ENCODE measurements around the gene FNIP1. TPM values are rescaled to one million over a fixed set of nuclear protein-coding genes. Genes with fewer than 3 reads are reported as not detected.
"Not testable (repeated sequence)": the region's sequence is repeated elsewhere in the genome, so short reads cannot be mapped to it uniquely, and the experiment has no call there.

The FNIP1 gene
- total RNA-seq, 2 experiments from 2014 or later: 24.8 to 26.1 TPM

- H3K27me3 Mint-ChIP-seq: no peaks in the 10 kb centered on the region
- no peak overlapping the region for H3K27ac Mint-ChIP-seq
- peaks cover 15% of the 10 kb centered on the region for H3K4me1 Mint-ChIP-seq
- peaks cover 29% of the 10 kb centered on the region for H3K36me3 Mint-ChIP-seq (ENCODE audit: low read depth)
- ChIA-PET CTCF (no interaction called here), POLR2A (no interaction called here)
- no peak overlapping the region for H3K4me3 Mint-ChIP-seq
- DNase-seq: no peak
- H3K9me3 Mint-ChIP-seq: no peaks in the 10 kb centered on the region
Observed at GRCh38 chr5:131783357-131783756, 13.5 kb downstream of the FNIP1 start.

DNA sequence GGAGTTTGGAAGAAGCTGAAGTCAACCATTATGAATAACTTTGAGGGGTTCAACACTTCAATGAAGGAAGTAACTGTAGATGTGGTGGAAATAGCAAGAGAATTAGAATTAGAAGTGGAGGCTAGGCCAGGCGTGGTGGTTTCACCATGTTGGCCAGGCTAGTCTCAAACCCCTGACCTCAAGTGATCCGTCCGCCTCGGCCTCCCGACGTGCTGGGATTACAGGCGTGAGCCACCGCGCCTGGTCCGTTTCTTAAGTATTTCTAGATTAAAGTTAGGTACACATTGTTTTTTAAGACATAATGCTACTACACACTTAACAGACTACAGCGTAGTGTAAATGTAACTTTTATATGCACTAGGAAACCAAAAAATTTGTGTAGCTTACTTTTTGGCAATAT lies 14.1 kb downstream of the FNIP1 start:
- Mint-ChIP-seq H3K27me3 (no peaks in the 10 kb centered on the region), H3K4me1 (peaks cover 11% of the 10 kb centered on the region), H3K36me3 (ENCODE audit: low read depth) (peaks cover 29% of the 10 kb centered on the region), H3K9me3 (no peaks in the 10 kb centered on the region), H3K27ac (no peak overlapping the region), H3K4me3 (no peak overlapping the region)
- ChIA-PET POLR2A (no interaction called here), CTCF (no interaction called here)
- DNase-seq: no peak

DNA sequence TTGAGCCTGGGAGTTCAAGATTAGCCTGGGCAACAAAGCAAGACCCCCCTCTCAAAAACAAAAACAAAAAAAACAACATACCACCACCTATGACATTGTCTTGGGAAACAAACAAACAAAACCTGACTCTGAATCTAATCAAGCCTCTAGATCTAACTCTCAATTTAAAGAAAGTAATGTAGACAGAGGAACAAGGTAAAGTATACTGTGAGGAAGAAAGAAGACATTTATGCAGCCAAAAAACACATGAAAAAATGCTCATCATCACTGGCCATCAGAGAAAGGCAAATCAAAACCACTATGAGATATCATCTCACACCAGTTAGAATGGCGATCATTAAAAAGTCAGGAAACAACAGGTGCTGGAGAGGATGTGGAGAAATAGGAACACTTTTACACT lies 18.7 kb downstream of the FNIP1 start:
- POLR2A ChIA-PET, CTCF ChIA-PET, DNase-seq, H3K4me3 Mint-ChIP-seq, H3K9me3 Mint-ChIP-seq, H3K27me3 Mint-ChIP-seq, H3K4me1 Mint-ChIP-seq, H3K27ac Mint-ChIP-seq: not testable (repeated sequence)
- peaks cover 28% of the 10 kb centered on the region for H3K36me3 Mint-ChIP-seq (ENCODE audit: low read depth)

- ChIA-PET CTCF (no interaction called here), POLR2A (no interaction called here)
- H3K27me3 Mint-ChIP-seq: no peaks in the 10 kb centered on the region
- no peaks in the 10 kb centered on the region for H3K9me3 Mint-ChIP-seq
- peaks cover 4% of the 10 kb centered on the region for H3K4me1 Mint-ChIP-seq
- H3K4me3 Mint-ChIP-seq: no peak overlapping the region
- DNase-seq: no peak
- H3K27ac Mint-ChIP-seq: no peak overlapping the region
- H3K36me3 Mint-ChIP-seq (ENCODE audit: low read depth): peaks cover 13% of the 10 kb centered on the region
Observed at GRCh38 chr5:131776450-131776849, 20.4 kb downstream of the FNIP1 start.

- Mint-ChIP-seq H3K4me1 (no peaks in the 10 kb centered on the region), H3K9me3 (no peaks in the 10 kb centered on the region), H3K4me3 (no peak overlapping the region), H3K36me3 (ENCODE audit: low read depth) (peaks cover 6% of the 10 kb centered on the region), H3K27me3 (no peaks in the 10 kb centered on the region), H3K27ac (no peak overlapping the region)
- CTCF ChIA-PET: interaction anchor here (0.6 to 1.3 kb wide), 2 partner anchors 14 to 222 kb away, joined by 3 read pairs; no protein-coding TSS in a partner anchor
- POLR2A ChIA-PET: no interaction called here
- DNase-seq: no peak
Observed at GRCh38 chr5:131774652-131775367, 22.0 kb downstream of the FNIP1 start.

- Mint-ChIP-seq H3K27ac (no peak overlapping the region), H3K4me1 (no peaks in the 10 kb centered on the region), H3K4me3 (no peak overlapping the region), H3K9me3 (no peaks in the 10 kb centered on the region), H3K36me3 (ENCODE audit: low read depth) (peaks cover 4% of the 10 kb centered on the region), H3K27me3 (no peaks in the 10 kb centered on the region)
- DNase-seq: no peak
- CTCF ChIA-PET: no interaction called here
- POLR2A ChIA-PET: no interaction called here
Observed at GRCh38 chr5:131773805-131774204, 23.0 kb downstream of the FNIP1 start.

GRCh38 chr5:131771692-131772091 lies 25.1 kb downstream of the FNIP1 start:
- Mint-ChIP-seq H3K27ac (no peak overlapping the region), H3K4me1 (peaks cover 2% of the 10 kb centered on the region), H3K9me3 (peaks cover 2% of the 10 kb centered on the region), H3K36me3 (ENCODE audit: low read depth) (peaks cover 5% of the 10 kb centered on the region), H3K4me3 (no peak overlapping the region), H3K27me3 (no peaks in the 10 kb centered on the region)
- POLR2A ChIA-PET: no interaction called here
- CTCF ChIA-PET: no interaction called here
- DNase-seq: no peak

GRCh38 chr5:131769961-131770360 lies 26.9 kb downstream of the FNIP1 start:
- Mint-ChIP-seq H3K36me3 (ENCODE audit: low read depth) (peaks cover 15% of the 10 kb centered on the region), H3K27ac (no peak overlapping the region), H3K4me1 (peaks cover 4% of the 10 kb centered on the region), H3K9me3 (peaks cover 11% of the 10 kb centered on the region), H3K27me3 (no peaks in the 10 kb centered on the region), H3K4me3 (no peak overlapping the region)
- POLR2A ChIA-PET: no interaction called here
- CTCF ChIA-PET: interaction anchor here (0.5 to 1.2 kb wide), 2 partner anchors 9 to 84 kb away, joined by 3 read pairs; no protein-coding TSS in a partner anchor
- no peak for DNase-seq

- Mint-ChIP-seq H3K27me3 (no peaks in the 10 kb centered on the region), H3K4me1 (peaks cover 4% of the 10 kb centered on the region), H3K36me3 (ENCODE audit: low read depth) (peaks cover 18% of the 10 kb centered on the region), H3K27ac (no peak overlapping the region), H3K9me3 (peaks cover 12% of the 10 kb centered on the region), H3K4me3 (no peak overlapping the region)
- CTCF ChIA-PET: interaction anchor here (1.2 kb wide), 2 partner anchors 8 to 238 kb away, joined by 3 read pairs; no protein-coding TSS in a partner anchor
- no peak for DNase-seq
- POLR2A ChIA-PET: no interaction called here
Observed at GRCh38 chr5:131769336-131769735, 27.5 kb downstream of the FNIP1 start.

- POLR2A ChIA-PET: no interaction called here
Observed at GRCh38 chr5:131767891-131768290, 28.9 kb downstream of the FNIP1 start.

GRCh38 chr5:131766689-131767088 lies 30.1 kb downstream of the FNIP1 start:
- ChIA-PET CTCF (no interaction called here), POLR2A (no interaction called here)
- Mint-ChIP-seq H3K27ac (no peak overlapping the region), H3K27me3 (no peaks in the 10 kb centered on the region), H3K4me3 (no peak overlapping the region), H3K36me3 (ENCODE audit: low read depth) (peaks cover 38% of the 10 kb centered on the region), H3K4me1 (peaks cover 4% of the 10 kb centered on the region), H3K9me3 (peaks cover 24% of the 10 kb centered on the region)
- no peak for DNase-seq

More at GRCh38 chr5:131767891-131768290, 28.9 kb downstream of the FNIP1 start:
- no peak for DNase-seq
- no peaks in the 10 kb centered on the region for H3K27me3 Mint-ChIP-seq
- H3K4me1 Mint-ChIP-seq: peaks cover 4% of the 10 kb centered on the region
- no peak overlapping the region for H3K4me3 Mint-ChIP-seq
- H3K27ac Mint-ChIP-seq: no peak overlapping the region
- CTCF ChIA-PET: no interaction called here
- H3K9me3 Mint-ChIP-seq: peaks cover 16% of the 10 kb centered on the region
- H3K36me3 Mint-ChIP-seq (ENCODE audit: low read depth): peaks cover 27% of the 10 kb centered on the region

GRCh38 chr5:131765261-131765660 lies 31.6 kb downstream of the FNIP1 start:
- peaks cover 46% of the 10 kb centered on the region for H3K36me3 Mint-ChIP-seq (ENCODE audit: low read depth)
- CTCF ChIA-PET: no interaction called here
- no peak overlapping the region for H3K27ac Mint-ChIP-seq
- DNase-seq: no peak
- H3K4me3 Mint-ChIP-seq: no peak overlapping the region
- peaks cover 28% of the 10 kb centered on the region for H3K9me3 Mint-ChIP-seq
- no peaks in the 10 kb centered on the region for H3K27me3 Mint-ChIP-seq
- H3K4me1 Mint-ChIP-seq: peaks cover 4% of the 10 kb centered on the region
- POLR2A ChIA-PET: no interaction called here

DNA sequence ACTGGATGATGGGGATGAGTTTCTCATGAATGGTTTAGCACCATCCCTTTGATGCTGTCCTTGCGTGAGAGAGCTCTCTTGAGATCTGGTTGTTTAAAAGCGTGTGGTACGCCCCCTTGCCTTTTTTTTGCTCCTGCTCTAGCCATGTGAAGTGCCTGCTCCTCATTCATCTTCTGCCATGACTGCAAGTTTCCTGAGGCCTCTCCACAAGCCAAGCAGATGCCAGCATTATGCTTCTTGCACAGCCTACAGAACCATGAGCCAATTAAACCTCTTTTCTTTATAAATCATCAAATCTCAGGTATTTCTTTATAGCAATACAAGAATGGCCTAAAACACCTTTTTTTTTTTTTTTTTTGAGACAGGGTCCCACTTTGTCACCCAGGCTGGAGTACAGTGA lies 32.8 kb downstream of the FNIP1 start:
- Mint-ChIP-seq H3K27ac (no peak overlapping the region), H3K36me3 (ENCODE audit: low read depth) (peaks cover 52% of the 10 kb centered on the region), H3K27me3 (no peaks in the 10 kb centered on the region), H3K4me3 (no peak overlapping the region), H3K9me3 (peaks cover 31% of the 10 kb centered on the region), H3K4me1 (peaks cover 9% of the 10 kb centered on the region)
- DNase-seq: no peak
- ChIA-PET CTCF (no interaction called here), POLR2A (no interaction called here)

- CTCF ChIA-PET: interaction anchor here (0.7 kb wide), 1 partner anchor 9 kb away, joined by 3 read pairs; no protein-coding TSS in a partner anchor
- Mint-ChIP-seq H3K27ac (no peak overlapping the region), H3K4me1 (peaks cover 8% of the 10 kb centered on the region), H3K9me3 (peaks cover 26% of the 10 kb centered on the region), H3K36me3 (ENCODE audit: low read depth) (peaks cover 42% of the 10 kb centered on the region), H3K27me3 (no peaks in the 10 kb centered on the region), H3K4me3 (no peak overlapping the region)
- no peak for DNase-seq
- POLR2A ChIA-PET: no interaction called here
Observed at GRCh38 chr5:131760793-131761192, 36.0 kb downstream of the FNIP1 start.

Measured in activated CD4-positive, alpha-beta T cell treated with anti-CD3 and anti-CD28 coated beads, Interleukin-2, amount 10 ng/mL, durations not matched to agents 7 days and 5 days (primary cell).